ENCODE data around the gene FIBCD1. TPM values are rescaled to one million over a fixed set of nuclear protein-coding genes. Genes with fewer than 3 reads are reported as not detected.
A peak's percentile ranks its signal among the peaks of the same experiment; 100 is the strongest.

The FIBCD1 gene
- total RNA-seq, 1 experiment from 2014 or later = 33.0 TPM

DNA sequence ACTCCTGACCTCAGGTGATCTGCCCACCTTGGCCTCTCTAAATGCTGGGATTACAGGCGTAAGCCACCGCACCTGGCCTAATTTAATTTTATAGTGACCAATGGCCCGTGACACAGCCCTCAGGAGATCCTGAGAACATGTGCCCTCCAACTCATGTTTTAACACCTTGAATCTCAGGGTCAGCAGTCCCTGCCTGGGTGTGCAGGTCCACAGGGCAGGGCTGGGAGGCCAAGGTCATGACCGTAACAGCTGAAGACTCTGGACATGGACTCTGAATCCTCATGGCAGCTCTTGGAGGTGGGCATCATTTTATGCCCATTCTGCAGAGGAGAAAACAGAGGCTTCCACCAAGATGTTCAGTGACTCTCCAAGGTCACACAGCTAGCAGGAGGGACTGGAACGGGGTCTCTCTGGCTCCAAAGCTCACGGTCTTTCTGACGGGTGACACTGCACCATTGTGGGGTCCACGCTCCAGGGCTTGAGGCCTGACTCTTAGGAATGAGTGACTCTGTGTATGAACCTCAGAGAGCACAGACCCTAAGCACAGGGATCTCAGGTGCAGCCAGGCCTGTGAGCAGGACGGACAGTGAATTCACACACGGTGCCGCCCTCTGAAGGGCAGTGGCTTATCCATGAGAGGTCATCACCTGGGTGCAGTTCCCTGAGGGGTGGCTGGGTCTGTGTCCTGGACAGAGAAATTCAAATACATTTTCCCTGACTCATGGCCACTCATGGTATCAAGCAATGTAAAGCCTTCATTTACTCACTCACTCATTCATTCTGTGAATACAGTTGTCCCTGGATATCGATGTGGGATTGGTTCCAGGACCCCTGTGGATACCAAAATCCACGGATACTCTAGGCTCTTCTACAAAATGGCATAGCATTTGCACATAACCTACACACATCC, 37.1 kb upstream of the FIBCD1 start:
- DNase-seq (ENCODE audit: low read depth) = no peak
- in situ Hi-C loops (cut with HindIII; ENCODE audit: low pct_unique_long_range_greater_than_20kb, low sequenced_read_pairs) = no loop called here

- DNase-seq (ENCODE audit: low read depth) = no peak
- in situ Hi-C loops (cut with HindIII; ENCODE audit: low pct_unique_long_range_greater_than_20kb, low sequenced_read_pairs) = no loop called here
Observed at GRCh38 chr9:130975156-130975555, 36.1 kb upstream of the FIBCD1 start.

- DNase-seq (ENCODE audit: low read depth) = no peak
- in situ Hi-C loops (cut with HindIII; ENCODE audit: low pct_unique_long_range_greater_than_20kb, low sequenced_read_pairs) = no loop called here
Observed at GRCh38 chr9:130974697-130975096, 35.6 kb upstream of the FIBCD1 start.

DNA sequence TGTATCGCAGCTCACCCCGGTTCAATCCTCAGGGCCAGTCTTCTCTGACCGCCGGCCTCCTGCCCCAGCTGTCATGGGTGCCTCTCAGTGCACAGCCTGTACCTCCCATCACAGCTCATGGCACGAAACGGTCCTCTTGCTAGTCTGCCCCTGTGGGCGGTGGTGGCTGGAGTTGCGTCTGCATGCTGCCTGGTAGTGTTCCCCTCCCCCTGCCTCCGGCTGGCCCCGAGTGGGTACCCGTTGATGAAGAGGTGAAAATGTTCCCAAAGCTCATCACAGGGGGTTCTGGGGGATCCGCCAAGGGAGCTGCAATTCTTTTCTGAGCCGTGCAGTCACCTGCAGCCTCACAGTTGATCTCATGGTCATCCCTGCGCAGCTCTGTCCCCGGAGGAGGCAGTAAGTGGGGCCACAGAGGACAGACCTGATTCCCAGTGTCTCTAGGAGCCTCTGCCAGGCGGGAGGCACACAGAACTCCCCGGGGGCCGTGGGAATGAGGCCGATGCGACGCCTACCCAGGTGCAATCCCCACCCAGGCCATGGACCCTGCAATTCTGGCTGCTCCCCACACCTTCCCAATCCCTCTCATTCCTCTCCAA, 34.7 kb upstream of the FIBCD1 start:
- in situ Hi-C loops (cut with HindIII; ENCODE audit: low pct_unique_long_range_greater_than_20kb, low sequenced_read_pairs) = no loop called here
- no peak for DNase-seq (ENCODE audit: low read depth)

GRCh38 chr9:130972957-130973685, 34.1 kb upstream of the FIBCD1 start:
- no peak for DNase-seq (ENCODE audit: low read depth)
- in situ Hi-C loops (cut with HindIII; ENCODE audit: low pct_unique_long_range_greater_than_20kb, low sequenced_read_pairs) = no loop called here

GRCh38 chr9:130972277-130972956, 33.4 kb upstream of the FIBCD1 start:
- in situ Hi-C loops (cut with HindIII; ENCODE audit: low pct_unique_long_range_greater_than_20kb, low sequenced_read_pairs) = no loop called here
- no peak for DNase-seq (ENCODE audit: low read depth)

GRCh38 chr9:130971294-130971849, 32.3 kb upstream of the FIBCD1 start:
- in situ Hi-C loops (cut with HindIII; ENCODE audit: low pct_unique_long_range_greater_than_20kb, low sequenced_read_pairs) = no loop called here
- no peak for DNase-seq (ENCODE audit: low read depth)

DNA sequence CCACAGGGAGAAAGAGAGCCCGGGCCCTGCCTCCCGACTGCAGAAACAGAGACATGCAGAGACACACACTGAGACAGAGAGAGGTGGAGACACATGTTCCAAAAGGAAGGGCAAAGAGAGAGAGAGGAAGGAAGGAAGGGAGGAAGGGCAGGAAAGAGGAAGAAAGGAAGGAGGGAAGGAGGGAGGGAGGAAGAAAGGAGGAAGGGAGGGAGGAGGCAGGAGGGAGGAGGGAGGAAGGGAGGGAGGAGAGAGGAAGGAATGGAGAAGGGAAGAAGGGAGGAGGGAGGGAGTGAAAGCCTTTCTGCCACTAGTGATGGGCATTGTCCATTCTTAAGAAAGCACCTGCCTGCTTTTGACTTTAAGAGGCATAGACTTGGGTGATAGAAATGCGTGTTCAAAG, 31.8 kb upstream of the FIBCD1 start:
- no peak for DNase-seq (ENCODE audit: low read depth)
- in situ Hi-C loops (cut with HindIII; ENCODE audit: low pct_unique_long_range_greater_than_20kb, low sequenced_read_pairs) = no loop called here

GRCh38 chr9:130970052-130970451, 31.0 kb upstream of the FIBCD1 start:
- in situ Hi-C loops (cut with HindIII; ENCODE audit: low pct_unique_long_range_greater_than_20kb, low sequenced_read_pairs) = no loop called here

GRCh38 chr9:130965680-130966079, 26.6 kb upstream of the FIBCD1 start:
- no peak for DNase-seq (ENCODE audit: low read depth)
- in situ Hi-C loops (cut with HindIII; ENCODE audit: low pct_unique_long_range_greater_than_20kb, low sequenced_read_pairs) = no loop called here

More at GRCh38 chr9:130970052-130970451, 31.0 kb upstream of the FIBCD1 start:
- DNase-seq (ENCODE audit: low read depth) = no peak

- DNase-seq (ENCODE audit: low read depth) = no peak
- in situ Hi-C loops (cut with HindIII; ENCODE audit: low pct_unique_long_range_greater_than_20kb, low sequenced_read_pairs) = no loop called here
Observed at GRCh38 chr9:130963916-130964315, 24.9 kb upstream of the FIBCD1 start.

GRCh38 chr9:130963337-130963908, 24.4 kb upstream of the FIBCD1 start:
- in situ Hi-C loops (cut with HindIII; ENCODE audit: low pct_unique_long_range_greater_than_20kb, low sequenced_read_pairs) = no loop called here
- DNase-seq (ENCODE audit: low read depth) = no peak

DNA sequence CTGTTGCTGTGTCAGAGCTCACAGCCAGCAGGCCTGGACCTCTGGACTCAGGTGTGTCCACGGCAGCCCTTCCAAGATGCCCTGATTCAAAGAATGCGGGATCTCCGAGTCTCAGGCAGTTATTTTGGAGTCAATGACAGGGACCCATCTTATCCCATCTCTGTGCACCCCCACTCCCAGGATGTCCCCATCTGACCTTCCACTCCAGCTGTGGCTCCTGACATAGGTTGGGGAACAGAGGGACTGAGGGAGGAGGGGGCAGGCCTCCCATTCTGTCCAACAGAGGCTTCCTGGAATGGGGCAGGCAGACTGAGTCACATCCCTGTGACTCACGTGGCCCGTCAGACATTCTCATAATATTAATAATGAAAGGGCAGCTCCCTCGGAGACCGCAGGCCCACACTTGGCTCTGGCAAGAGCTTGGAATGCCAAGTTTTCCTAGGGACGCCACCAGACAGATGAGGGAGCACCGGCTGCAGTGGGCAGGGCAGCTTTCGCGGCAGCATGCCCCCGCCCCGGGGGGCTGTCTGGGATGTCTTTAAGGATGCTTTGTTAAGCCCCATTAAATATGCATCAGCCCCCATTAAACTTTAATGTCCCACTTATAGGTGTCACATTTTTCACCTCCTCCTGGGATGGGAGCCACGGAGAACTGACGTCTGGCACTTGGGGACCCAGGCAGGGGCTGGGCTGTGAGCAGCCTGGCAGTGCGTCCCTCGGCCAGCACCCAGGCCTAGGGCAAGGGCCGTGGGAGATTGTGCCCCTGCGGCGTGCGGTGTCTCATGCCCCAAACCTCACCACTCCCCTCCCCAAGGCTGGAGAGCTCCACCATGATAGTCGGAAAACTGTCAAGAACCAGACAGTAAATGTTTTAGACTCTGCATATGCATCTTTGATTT, 23.6 kb upstream of the FIBCD1 start:
- DNase-seq (ENCODE audit: low read depth) = peak; percentile 82
- in situ Hi-C loops (cut with HindIII; ENCODE audit: low pct_unique_long_range_greater_than_20kb, low sequenced_read_pairs) = no loop called here

DNA sequence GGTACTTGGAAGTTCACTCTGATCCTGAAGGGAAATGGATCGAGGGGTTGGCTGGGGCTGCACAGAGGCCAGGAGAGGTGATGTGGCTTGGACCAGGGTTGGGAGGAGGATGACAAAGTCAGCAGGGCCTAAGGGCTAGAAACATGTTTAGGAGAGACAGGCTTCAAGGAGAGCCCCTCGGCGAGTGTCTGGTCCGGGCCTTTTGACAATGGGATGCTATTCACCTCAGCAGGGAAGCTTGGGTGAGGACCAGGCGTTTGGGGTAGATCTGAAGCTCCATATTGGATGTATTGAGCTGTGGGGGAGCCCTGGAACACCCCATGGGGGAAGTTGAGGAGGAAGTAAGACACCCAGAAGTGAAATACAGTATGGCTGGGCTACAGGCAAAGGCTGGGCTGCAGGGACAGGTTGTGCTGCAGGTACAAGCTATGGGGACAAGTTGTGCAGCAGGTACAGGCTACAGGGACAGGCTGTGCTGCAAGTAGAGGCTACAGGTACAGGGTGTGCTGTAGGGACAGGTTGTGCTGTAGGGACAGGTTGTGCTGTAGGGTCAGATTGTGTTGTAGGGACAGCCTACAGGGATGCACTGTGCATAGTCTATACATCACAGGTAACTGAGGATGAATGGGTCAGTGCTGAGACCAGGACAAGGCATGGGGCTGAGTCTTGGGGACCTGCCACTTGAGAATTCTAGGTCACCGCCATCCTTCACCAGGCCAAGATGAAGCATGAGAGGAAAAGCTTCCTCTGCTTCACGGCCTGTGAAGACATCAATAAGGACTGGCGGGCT, 22.7 kb upstream of the FIBCD1 start:
- in situ Hi-C loops (cut with HindIII; ENCODE audit: low pct_unique_long_range_greater_than_20kb, low sequenced_read_pairs) = no loop called here
- no peak for DNase-seq (ENCODE audit: low read depth)

GRCh38 chr9:130960522-130961378, 21.7 kb upstream of the FIBCD1 start:
- DNase-seq (ENCODE audit: low read depth) = no peak
- in situ Hi-C loops (cut with HindIII; ENCODE audit: low pct_unique_long_range_greater_than_20kb, low sequenced_read_pairs) = no loop called here

Measured in Caki2 (cell line).